ENCODE results near the gene IL1B.
A peak's percentile ranks its signal among the peaks of the same experiment; 100 is the strongest.

Gene IL1B

GRCh38 chr2:112787729-112788393 is 48.7 kb downstream of the IL1B start:
- DNase-seq (ENCODE audit: extremely low read depth, insufficient read length), result no peak
- no peaks in the 10 kb centered on the region for H3K27me3 ChIP-seq (replicated peaks; ENCODE audit: control insufficient read depth, insufficient read depth, low read length)
- TF ChIP-seq, protein P1, sequence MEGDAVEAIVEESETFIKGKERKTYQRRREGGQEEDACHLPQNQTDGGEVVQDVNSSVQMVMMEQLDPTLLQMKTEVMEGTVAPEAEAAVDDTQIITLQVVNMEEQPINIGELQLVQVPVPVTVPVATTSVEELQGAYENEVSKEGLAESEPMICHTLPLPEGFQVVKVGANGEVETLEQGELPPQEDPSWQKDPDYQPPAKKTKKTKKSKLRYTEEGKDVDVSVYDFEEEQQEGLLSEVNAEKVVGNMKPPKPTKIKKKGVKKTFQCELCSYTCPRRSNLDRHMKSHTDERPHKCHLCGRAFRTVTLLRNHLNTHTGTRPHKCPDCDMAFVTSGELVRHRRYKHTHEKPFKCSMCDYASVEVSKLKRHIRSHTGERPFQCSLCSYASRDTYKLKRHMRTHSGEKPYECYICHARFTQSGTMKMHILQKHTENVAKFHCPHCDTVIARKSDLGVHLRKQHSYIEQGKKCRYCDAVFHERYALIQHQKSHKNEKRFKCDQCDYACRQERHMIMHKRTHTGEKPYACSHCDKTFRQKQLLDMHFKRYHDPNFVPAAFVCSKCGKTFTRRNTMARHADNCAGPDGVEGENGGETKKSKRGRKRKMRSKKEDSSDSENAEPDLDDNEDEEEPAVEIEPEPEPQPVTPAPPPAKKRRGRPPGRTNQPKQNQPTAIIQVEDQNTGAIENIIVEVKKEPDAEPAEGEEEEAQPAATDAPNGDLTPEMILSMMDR (IDR thresholded peaks at IDR 0.05; ENCODE audit: insufficient read depth, low read length, poor library complexity, severe bottlenecking), result no peak
- H3K36me3 ChIP-seq (ENCODE audit: control insufficient read depth, insufficient read depth, low read length), result no peaks in the 10 kb centered on the region
- H3K4me3 ChIP-seq (replicated peaks; ENCODE audit: low read depth, low read length), result no peak overlapping the region

GRCh38 chr2:112787294-112787693 is 49.3 kb downstream of the IL1B start:
- DNase-seq (ENCODE audit: extremely low read depth, insufficient read length), result no peak
- Histone ChIP-seq H3K36me3 (ENCODE audit: control insufficient read depth, insufficient read depth, low read length) (no peaks in the 10 kb centered on the region), H3K4me3 (replicated peaks; ENCODE audit: low read depth, low read length) (no peak overlapping the region), H3K27me3 (replicated peaks; ENCODE audit: control insufficient read depth, insufficient read depth, low read length) (no peaks in the 10 kb centered on the region)
- TF ChIP-seq, protein P1 (IDR thresholded peaks at IDR 0.05; ENCODE audit: insufficient read depth, low read length, poor library complexity, severe bottlenecking), result no peak

GRCh38 chr2:112784199-112785189 is 52.1 kb downstream of the IL1B start, which contains the start of gene IL1A:
Gene IL1A, minus strand, starts transcription at chr2:112784493. Its CDS starts 723 bp downstream, at chr2:112783770.
- Histone ChIP-seq H3K4me3 (replicated peaks; ENCODE audit: low read depth, low read length) (peak within 1 kb of the TSS; percentile 60), H3K27me3 (replicated peaks; ENCODE audit: control insufficient read depth, insufficient read depth, low read length) (no peaks in the 10 kb centered on the region), H3K36me3 (ENCODE audit: control insufficient read depth, insufficient read depth, low read length) (no peaks in the 10 kb centered on the region)
- TF ChIP-seq, protein P1 (IDR thresholded peaks at IDR 0.05; ENCODE audit: insufficient read depth, low read length, poor library complexity, severe bottlenecking), result no peak
- no peak for DNase-seq (ENCODE audit: extremely low read depth, insufficient read length)

DNA sequence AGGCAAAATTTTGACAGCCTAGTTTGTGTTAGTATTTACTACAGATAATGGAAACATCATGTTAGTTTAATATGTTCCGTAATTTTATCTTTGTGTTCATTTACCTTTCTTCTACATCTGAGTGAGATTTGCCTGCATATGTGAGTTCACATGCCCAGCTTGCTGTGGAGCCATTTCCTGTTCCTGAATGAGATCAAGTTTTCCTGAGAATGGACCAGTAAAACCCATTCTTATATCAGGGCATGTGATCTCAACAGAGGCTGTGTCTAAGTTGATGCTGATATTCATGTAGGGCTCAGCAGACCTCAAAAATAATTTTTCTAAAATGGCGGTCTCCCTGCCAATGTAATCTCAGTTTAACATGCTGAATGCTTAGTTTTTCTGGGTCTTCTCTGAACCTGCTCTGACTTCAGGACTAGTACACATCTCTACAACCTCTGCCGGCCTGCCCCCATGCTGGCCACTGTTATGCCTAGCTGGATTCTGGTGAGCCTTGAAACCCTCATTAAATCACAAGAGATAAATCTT is 53.3 kb downstream of the IL1B start:
- TF ChIP-seq, protein P1 (IDR thresholded peaks at IDR 0.05; ENCODE audit: insufficient read depth, low read length, poor library complexity, severe bottlenecking), result no peak
- H3K27me3 ChIP-seq (replicated peaks; ENCODE audit: control insufficient read depth, insufficient read depth, low read length), result no peaks in the 10 kb centered on the region
- no peak for DNase-seq (ENCODE audit: extremely low read depth, insufficient read length)
- no peaks in the 10 kb centered on the region for H3K36me3 ChIP-seq (ENCODE audit: control insufficient read depth, insufficient read depth, low read length)
- H3K4me3 ChIP-seq (replicated peaks; ENCODE audit: low read depth, low read length), result peak overlapping the region; percentile 60

DNA sequence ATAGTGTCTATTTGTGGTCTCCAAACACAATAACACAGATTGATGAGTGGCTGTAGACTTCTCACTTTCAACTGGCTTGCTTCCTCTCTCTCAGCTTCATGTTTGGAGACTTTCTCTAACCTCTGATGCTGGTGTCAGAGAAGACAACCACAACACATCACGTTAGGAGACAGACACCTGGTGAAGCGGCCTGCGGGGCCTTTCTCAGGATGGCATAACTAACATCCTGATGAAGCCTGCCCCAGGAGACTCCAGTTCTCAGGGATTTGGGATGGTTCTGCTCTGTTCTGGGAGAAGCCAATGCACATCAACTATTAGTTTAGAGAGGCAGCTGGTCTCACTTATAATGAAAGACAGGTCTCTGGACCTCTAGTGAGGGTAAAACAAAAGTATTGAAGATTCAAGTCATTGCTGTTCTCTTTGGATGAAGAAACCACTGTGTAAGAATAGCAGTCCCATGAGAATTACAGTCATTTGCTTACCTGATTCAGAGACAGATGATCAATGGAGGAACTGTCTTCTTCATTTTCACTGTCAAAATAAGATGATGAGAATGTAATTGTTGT is 54.3 kb downstream of the IL1B start:
- DNase-seq (ENCODE audit: extremely low read depth, insufficient read length), result peak; percentile 48
- Histone ChIP-seq H3K36me3 (ENCODE audit: control insufficient read depth, insufficient read depth, low read length) (no peaks in the 10 kb centered on the region; the same call in 1 of the 2 replicates), H3K27me3 (replicated peaks; ENCODE audit: control insufficient read depth, insufficient read depth, low read length) (no peaks in the 10 kb centered on the region), H3K4me3 (replicated peaks; ENCODE audit: low read depth, low read length) (peak overlapping the region; percentile 60)
- TF ChIP-seq, protein P1 (IDR thresholded peaks at IDR 0.05; ENCODE audit: insufficient read depth, low read length, poor library complexity, severe bottlenecking), result no peak

Data from GM06990 (cell line).